ENCODE measurements around the gene CNTNAP2.

DNA sequence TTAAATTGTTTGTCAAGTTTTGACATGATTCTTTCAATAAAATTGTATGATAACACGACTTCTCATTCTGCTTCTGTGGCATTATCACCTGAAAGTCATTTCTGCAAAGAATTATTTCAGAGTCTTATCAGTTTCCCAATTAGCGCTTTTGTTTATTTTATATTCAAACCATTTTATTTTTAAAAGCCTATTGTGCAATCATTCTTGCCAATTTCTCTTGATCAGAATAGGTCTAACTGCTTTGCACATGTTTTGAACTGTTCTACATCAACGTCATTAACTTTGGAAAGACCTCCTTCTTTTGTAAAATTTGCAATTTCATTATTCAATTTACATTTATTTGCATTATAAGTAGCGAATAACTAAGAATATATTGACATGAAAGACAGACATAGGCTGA lies 758.1 kb downstream of the CNTNAP2 start:
- no peak for TF ChIP-seq REST (IDR thresholded peaks at IDR 0.05; ENCODE audit: insufficient read depth in 1 of 2, low read depth in 2 of 2, low read length in 1 of 2)
- TF ChIP-seq CTCF (IDR thresholded peaks at IDR 0.05): no peak
